SK-N-SH treated with all-trans-retinoic acid at 6 μM for 48 hours (cell line): ENCODE measurements around the gene DTHD1.

Experiments
- ARNTL ChIP-seq: fragments of 450-650 bp; formaldehyde crosslinking; IDR thresholded peaks from 2 replicates; pipeline ENCODE4 v1.5.0; 2020; ENCODE audit warnings: low read depth, mild to moderate bottlenecking, moderate library complexity, borderline replicate concordance
- BACH2 ChIP-seq: fragments of 250-450 bp; sonication (Bioruptor Pico); IDR thresholded peaks from 2 replicates; pipeline ENCODE4 v1.9.0; 2021; ENCODE audit warnings: mild to moderate bottlenecking, borderline replicate concordance
- ESRRG ChIP-seq: fragments of 250-450 bp; sonication (Bioruptor Pico); IDR thresholded peaks from 2 replicates; pipeline ENCODE4 v1.6.1; 2021; ENCODE audit warnings: mild to moderate bottlenecking
- OSR1 ChIP-seq: fragments of 250-450 bp; sonication (Bioruptor Pico); IDR thresholded peaks from 2 replicates; pipeline ENCODE4 v1.8.0; 2022; ENCODE audit warnings: moderate library complexity, mild to moderate bottlenecking, inconsistent platforms
- PATZ1 ChIP-seq: fragments of 250-450 bp; sonication (Bioruptor Pico); IDR thresholded peaks from 2 replicates; pipeline ENCODE4 v1.8.0; 2020; ENCODE audit warnings: mild to moderate bottlenecking, moderate library complexity, borderline replicate concordance
- POU6F1 ChIP-seq: fragments of 250-450 bp; sonication (Bioruptor Pico); IDR thresholded peaks from 2 replicates; pipeline ENCODE4 v1.8.0; 2021; ENCODE audit warnings: low read depth, mild to moderate bottlenecking, moderate library complexity, borderline replicate concordance
- RARB ChIP-seq: fragments of 250-450 bp; sonication (Bioruptor Pico); IDR thresholded peaks from 2 replicates; pipeline ENCODE4 v1.8.0; 2021; ENCODE audit warnings: mild to moderate bottlenecking, moderate library complexity
- SNAI2 ChIP-seq: fragments of 250-450 bp; sonication (Bioruptor Pico); IDR thresholded peaks from 2 replicates; pipeline ENCODE4 v1.5.0; 2020; ENCODE audit warnings: mild to moderate bottlenecking, moderate library complexity
- ZC3H10 ChIP-seq: fragments of 250-450 bp; sonication (Bioruptor Pico); IDR thresholded peaks from 2 replicates; pipeline ENCODE4 v1.5.1; 2021; ENCODE audit warnings: mild to moderate bottlenecking, moderate library complexity
- ZFP3 ChIP-seq: fragments of 250-450 bp; sonication (Bioruptor Pico); IDR thresholded peaks from 2 replicates; pipeline ENCODE4 v1.5.0; 2020; ENCODE audit warnings: mild to moderate bottlenecking, moderate library complexity
- ZFP30 ChIP-seq: fragments of 450-650 bp; formaldehyde crosslinking; IDR thresholded peaks from 2 replicates; pipeline ENCODE4 v1.5.0; 2022; ENCODE audit warnings: mild to moderate bottlenecking, moderate library complexity
- ZNF70 ChIP-seq: fragments of 450-650 bp; formaldehyde crosslinking; IDR thresholded peaks from 2 replicates; pipeline ENCODE4 v1.5.0; 2020; ENCODE audit warnings: mild to moderate bottlenecking, moderate library complexity
- TF ChIP-seq, protein P1 (sequence below): fragments of 250-450 bp; sonication (Bioruptor Pico); IDR thresholded peaks from 2 replicates; pipeline ENCODE4 v1.5.1; 2020; ENCODE audit warnings: low read depth, mild to moderate bottlenecking, moderate library complexity

- TF ChIP-seq PATZ1 (CRISPR knock-in tag) (no peak), ARNTL (CRISPR knock-in tag) (no peak), ESRRG (CRISPR knock-in tag) (no peak), SNAI2 (no peak), ZFP3 (CRISPR knock-in tag) (no peak), ZNF70 (no peak), OSR1 (CRISPR knock-in tag) (no peak), POU6F1 (CRISPR knock-in tag) (no peak), ZC3H10 (CRISPR knock-in tag) (no peak), RARB (CRISPR knock-in tag) (no peak), BACH2 (CRISPR knock-in tag) (no peak), ZFP30 (CRISPR knock-in tag) (no peak)
- TF ChIP-seq, protein P1, sequence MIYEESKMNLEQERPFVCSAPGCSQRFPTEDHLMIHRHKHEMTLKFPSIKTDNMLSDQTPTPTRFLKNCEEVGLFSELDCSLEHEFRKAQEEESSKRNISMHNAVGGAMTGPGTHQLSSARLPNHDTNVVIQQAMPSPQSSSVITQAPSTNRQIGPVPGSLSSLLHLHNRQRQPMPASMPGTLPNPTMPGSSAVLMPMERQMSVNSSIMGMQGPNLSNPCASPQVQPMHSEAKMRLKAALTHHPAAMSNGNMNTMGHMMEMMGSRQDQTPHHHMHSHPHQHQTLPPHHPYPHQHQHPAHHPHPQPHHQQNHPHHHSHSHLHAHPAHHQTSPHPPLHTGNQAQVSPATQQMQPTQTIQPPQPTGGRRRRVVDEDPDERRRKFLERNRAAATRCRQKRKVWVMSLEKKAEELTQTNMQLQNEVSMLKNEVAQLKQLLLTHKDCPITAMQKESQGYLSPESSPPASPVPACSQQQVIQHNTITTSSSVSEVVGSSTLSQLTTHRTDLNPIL (CRISPR knock-in tag), result no peak
Measured at GRCh38 chr4:36273276-36273675, 8.1 kb upstream of the DTHD1 start.
